ENCODE results near the gene GPR161. TPM values are rescaled to one million over a fixed set of nuclear protein-coding genes. Genes with fewer than 3 reads are reported as not detected.

GPR161 gene
- total RNA-seq, 1 donor from 2014 or later: 21.9 TPM

GRCh38 chr1:168089326-168089978 is 47.3 kb downstream of the GPR161 start:
- no peak for FAIRE-seq
- H3K27ac ChIP-seq (ENCODE audit: low read depth, low read length): no peak overlapping the region

GRCh38 chr1:168088511-168089325 is 48.0 kb downstream of the GPR161 start:
- peaks cover 22% of the 10 kb centered on the region for H3K36me3 Mint-ChIP-seq (ENCODE audit: low read depth, unreplicated experiment)
- no peaks in the 10 kb centered on the region for H3K9me3 Mint-ChIP-seq (ENCODE audit: unreplicated experiment)
- H3K27me3 Mint-ChIP-seq (ENCODE audit: low read depth, unreplicated experiment): no peaks in the 10 kb centered on the region
- DNase-seq (ENCODE audit: low read depth) (no peak), FAIRE-seq (no peak)
- Histone ChIP-seq H3K4me2 (ENCODE audit: low read length) (no peak overlapping the region), H3K4me1 (ENCODE audit: insufficient read depth, low read length) (no peaks in the 10 kb centered on the region), H3K27ac (ENCODE audit: low read depth, low read length) (no peak overlapping the region), H3K9me3 (ENCODE audit: insufficient read depth, low read depth, low read length) (no peaks in the 10 kb centered on the region), H4K20me1 (ENCODE audit: insufficient read depth, low read length) (peaks cover 7% of the 10 kb centered on the region), H3K79me2 (ENCODE audit: insufficient read depth, low read length) (no peaks in the 10 kb centered on the region), H3K4me3 (ENCODE audit: insufficient read depth, low read depth, low read length) (no peak overlapping the region), H2AFZ (ENCODE audit: low read depth, low read length) (no peak overlapping the region), H3K9ac (ENCODE audit: low read length) (no peak overlapping the region), H3K36me3 (ENCODE audit: insufficient read depth, low read length) (no peaks in the 10 kb centered on the region), H3K27me3 (ENCODE audit: insufficient read depth, low read length) (no peaks in the 10 kb centered on the region)
- no peak overlapping the region for H3K4me3 Mint-ChIP-seq (ENCODE audit: unreplicated experiment)
- H3K27ac Mint-ChIP-seq (ENCODE audit: unreplicated experiment): no peak overlapping the region
- no peak for TF ChIP-seq CTCF (IDR thresholded peaks at IDR 0.05; ENCODE audit: insufficient read depth, low read depth, low read length)
- no peak for TF ChIP-seq EZH2 (IDR thresholded peaks at IDR 0.05; ENCODE audit: insufficient read depth, low read length)
- peaks cover 7% of the 10 kb centered on the region for H3K4me1 Mint-ChIP-seq (ENCODE audit: low read depth, unreplicated experiment)

More at GRCh38 chr1:168089326-168089978, 47.3 kb downstream of the GPR161 start:
- Histone ChIP-seq H3K4me1 (ENCODE audit: insufficient read depth, low read length) (no peaks in the 10 kb centered on the region), H3K36me3 (ENCODE audit: insufficient read depth, low read length) (no peaks in the 10 kb centered on the region), H3K4me2 (ENCODE audit: low read length) (no peak overlapping the region), H3K4me3 (ENCODE audit: insufficient read depth, low read depth, low read length) (no peak overlapping the region), H4K20me1 (ENCODE audit: insufficient read depth, low read length) (peaks cover under 1% of the 10 kb centered on the region), H3K9me3 (ENCODE audit: insufficient read depth, low read depth, low read length) (no peaks in the 10 kb centered on the region), H3K9ac (ENCODE audit: low read length) (no peak overlapping the region), H3K27me3 (ENCODE audit: insufficient read depth, low read length) (no peaks in the 10 kb centered on the region), H3K79me2 (ENCODE audit: insufficient read depth, low read length) (no peaks in the 10 kb centered on the region), H2AFZ (ENCODE audit: low read depth, low read length) (no peak overlapping the region)
- no peak for DNase-seq (ENCODE audit: low read depth)
- peaks cover 24% of the 10 kb centered on the region for H3K36me3 Mint-ChIP-seq (ENCODE audit: low read depth, unreplicated experiment)
- no peaks in the 10 kb centered on the region for H3K9me3 Mint-ChIP-seq (ENCODE audit: unreplicated experiment)
- no peaks in the 10 kb centered on the region for H3K27me3 Mint-ChIP-seq (ENCODE audit: low read depth, unreplicated experiment)
- no peak overlapping the region for H3K27ac Mint-ChIP-seq (ENCODE audit: unreplicated experiment)
- H3K4me1 Mint-ChIP-seq (ENCODE audit: low read depth, unreplicated experiment): peaks cover 3% of the 10 kb centered on the region
- no peak overlapping the region for H3K4me3 Mint-ChIP-seq (ENCODE audit: unreplicated experiment)
- no peak for TF ChIP-seq CTCF (IDR thresholded peaks at IDR 0.05; ENCODE audit: insufficient read depth, low read depth, low read length)
- TF ChIP-seq EZH2 (IDR thresholded peaks at IDR 0.05; ENCODE audit: insufficient read depth, low read length): no peak

Measured in astrocyte (in vitro differentiated cells and primary cell).